Stimulated activated naive CD4-positive, alpha-beta T cell (primary cell): ENCODE results near the gene TOB1.
"Not testable (repeated sequence)": the region's sequence is repeated elsewhere in the genome, so short reads cannot be mapped to it uniquely, and the experiment has no call there.

Experiments used
- DNase-seq, 6 experiments: peaks; one replicate each; lab custom pipeline; 2025; lab: John Stamatoyannopoulos, UW

TOB1 gene

DNA sequence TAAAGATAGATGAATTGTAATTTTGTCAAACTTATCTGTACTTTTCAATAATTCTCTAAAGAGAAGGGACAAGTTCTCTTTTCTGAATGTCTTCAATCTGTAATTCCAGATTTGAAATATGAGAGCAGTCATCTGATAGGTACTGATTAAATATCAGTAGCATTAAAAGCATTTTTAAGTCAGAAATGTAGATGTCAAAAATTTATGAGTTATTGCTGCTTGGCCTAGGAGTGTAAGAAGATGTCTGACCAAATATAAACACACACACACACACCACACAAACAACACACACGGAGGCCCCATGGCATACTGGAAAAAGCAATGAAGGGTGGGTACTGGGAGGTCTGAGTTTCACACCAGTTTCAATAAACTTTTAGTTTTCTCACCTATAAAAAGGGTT, 2.4 kb upstream of the TOB1 start:
- DNase-seq: no peak

DNA sequence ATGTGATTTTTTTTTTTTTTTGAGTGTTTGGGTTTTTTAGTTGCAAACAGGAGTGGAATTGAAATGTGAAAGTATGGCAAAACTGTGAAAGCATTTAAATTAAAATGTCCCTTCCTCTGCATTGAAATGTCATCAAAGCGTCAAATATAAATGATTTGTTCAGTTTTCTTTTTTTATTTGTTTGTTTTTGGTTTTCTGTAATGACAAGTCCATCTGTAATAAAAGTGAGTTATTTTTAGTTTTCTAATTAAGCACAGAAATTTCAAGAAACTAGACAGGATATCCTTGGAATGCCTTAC, 1.9 kb upstream of the TOB1 start:
- no peak for DNase-seq

GRCh38 chr17:50867363-50868139, 1.4 kb upstream of the TOB1 start:
- peak; percentile 77 to 94 (median 88) for DNase-seq

DNA sequence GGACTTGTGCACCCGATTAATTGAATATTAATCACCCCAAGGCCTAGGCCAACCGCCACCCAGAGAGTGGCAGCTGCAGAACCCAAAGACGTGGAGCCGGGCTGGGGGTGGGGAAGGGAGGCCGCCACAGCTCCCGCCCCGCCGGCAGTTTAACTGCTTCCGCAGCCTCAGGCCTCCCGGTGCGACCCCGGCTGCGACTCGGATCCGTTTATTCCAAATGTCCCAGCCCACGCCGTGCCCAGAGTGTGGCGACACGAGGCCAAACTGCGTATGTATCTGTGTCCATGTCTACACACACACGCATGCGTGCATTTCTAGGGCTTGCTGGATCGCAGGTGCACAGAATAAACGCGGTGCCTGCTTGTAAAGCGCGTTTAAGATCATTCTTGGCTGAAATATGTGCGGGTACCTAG, 802 bp upstream of the TOB1 start:
- DNase-seq: peak; percentile 72 to 92 (median 84)

- DNase-seq: no peak
Measured at GRCh38 chr17:50865868-50866260, 290 bp downstream of the TOB1 start.

- DNase-seq: peak; percentile 45 to 67 (median 55)
Measured at GRCh38 chr17:50865060-50865867, 890 bp downstream of the TOB1 start.

GRCh38 chr17:50864747-50865059, 1.5 kb downstream of the TOB1 start:
- DNase-seq: no peak

- DNase-seq: no peak
Measured at GRCh38 chr17:50863931-50864330, 2.2 kb downstream of the TOB1 start.

- DNase-seq: no peak
Measured at GRCh38 chr17:50863221-50863843, 2.8 kb downstream of the TOB1 start.

DNA sequence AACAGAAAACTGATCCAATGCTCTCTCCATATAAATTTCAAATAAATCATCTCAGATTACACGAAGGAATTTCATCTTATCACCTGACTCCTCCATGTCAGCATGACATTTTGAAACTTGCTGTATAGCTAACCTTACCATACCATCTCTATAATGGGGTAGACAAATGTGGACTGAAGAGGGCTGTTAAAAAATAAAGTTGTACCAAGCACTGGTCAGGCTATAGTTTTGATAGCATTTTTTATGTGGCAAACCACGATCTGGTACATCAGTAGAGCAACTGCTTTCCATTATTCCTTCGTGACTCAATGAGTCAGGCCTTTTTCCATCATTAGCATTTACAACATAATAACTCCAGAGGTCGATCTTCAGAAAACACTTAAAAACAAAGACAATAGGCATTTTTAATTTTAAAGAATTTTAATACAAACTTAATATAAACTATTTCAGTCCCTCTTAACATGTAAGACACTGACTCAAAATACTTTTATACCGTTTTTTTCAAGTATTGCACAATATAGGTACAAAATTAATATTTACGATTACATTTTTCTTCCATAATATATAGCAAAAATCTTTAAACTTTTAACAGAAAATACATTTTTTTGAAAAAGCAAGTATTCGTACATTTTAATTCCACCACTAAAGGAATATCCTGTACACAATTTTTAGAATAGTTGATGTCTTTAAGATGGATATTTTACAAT, 4.2 kb downstream of the TOB1 start:
- DNase-seq: no peak

DNA sequence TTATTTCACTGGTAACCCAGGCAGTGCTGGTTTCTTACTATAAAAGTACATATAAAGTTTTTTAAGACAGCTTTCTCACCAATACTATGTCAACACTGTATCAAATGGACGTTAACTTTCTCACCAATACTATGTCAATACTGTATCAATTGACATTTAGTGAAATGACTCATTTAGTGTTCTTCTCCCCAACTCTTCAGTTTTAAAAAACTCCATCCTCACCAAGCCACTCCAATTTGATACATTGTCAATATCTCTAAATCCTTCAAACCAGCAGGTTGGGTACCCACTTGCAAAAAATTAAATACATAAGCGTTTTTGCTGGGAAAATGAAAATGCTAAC, 4.8 kb downstream of the TOB1 start:
- no peak for DNase-seq

- not testable (repeated sequence) for DNase-seq
Measured at GRCh38 chr17:50859727-50860126, 6.4 kb downstream of the TOB1 start.

- DNase-seq: no peak
Measured at GRCh38 chr17:50858486-50859225, 7.5 kb downstream of the TOB1 start.

GRCh38 chr17:50856431-50856830, 9.7 kb downstream of the TOB1 start:
- DNase-seq: no peak

- no peak for DNase-seq
Measured at GRCh38 chr17:50855708-50856330, 10.3 kb downstream of the TOB1 start.

GRCh38 chr17:50853781-50854180, 12.4 kb downstream of the TOB1 start:
- no peak for DNase-seq

- DNase-seq: no peak
Measured at GRCh38 chr17:50853015-50853615, 13.0 kb downstream of the TOB1 start.

DNA sequence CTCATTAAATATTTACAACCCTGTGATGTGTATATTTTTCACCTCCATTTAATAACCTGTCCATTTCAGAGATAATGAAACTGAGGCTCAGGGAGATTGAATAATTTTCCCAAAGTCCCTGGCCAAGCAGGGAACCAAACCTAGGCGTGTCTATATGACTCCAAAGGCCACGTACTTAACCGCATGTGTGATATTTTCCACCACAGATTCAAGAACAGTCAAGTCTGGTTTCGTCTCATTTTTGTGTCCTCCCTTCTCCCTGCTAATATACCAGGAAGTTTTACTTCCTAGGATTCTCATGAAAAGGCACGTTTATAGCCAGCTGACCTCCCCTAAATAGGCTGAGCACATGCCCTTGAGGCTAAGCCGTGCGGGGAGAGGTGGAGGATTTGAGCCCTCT, 15.5 kb downstream of the TOB1 start:
- no peak for DNase-seq

- no peak for DNase-seq
Measured at GRCh38 chr17:50848711-50849110, 17.4 kb downstream of the TOB1 start.

- DNase-seq: no peak
Measured at GRCh38 chr17:50848039-50848438, 18.1 kb downstream of the TOB1 start.

- no peak for DNase-seq
Measured at GRCh38 chr17:50847566-50847965, 18.6 kb downstream of the TOB1 start.
